ENCODE data around the gene SLC18A2.

SLC18A2 gene

GRCh38 chr10:117239051-117239450, 1.9 kb upstream of the SLC18A2 start:
- DNase-seq = no peak

- DNase-seq = no peak
Measured at GRCh38 chr10:117239721-117240620, 943 bp upstream of the SLC18A2 start.

GRCh38 chr10:117241541-117242462, 888 bp downstream of the SLC18A2 start:
- no peak for DNase-seq

- no peak for DNase-seq
Measured at GRCh38 chr10:117242463-117242832, 1.5 kb downstream of the SLC18A2 start.

- DNase-seq = no peak
Measured at GRCh38 chr10:117246997-117247671, 6.2 kb downstream of the SLC18A2 start.

GRCh38 chr10:117248750-117249465, 8.0 kb downstream of the SLC18A2 start:
- no peak for DNase-seq

GRCh38 chr10:117249493-117250093, 8.7 kb downstream of the SLC18A2 start:
- no peak for DNase-seq

- DNase-seq = no peak
Measured at GRCh38 chr10:117250411-117250810, 9.5 kb downstream of the SLC18A2 start.

- DNase-seq = no peak
Measured at GRCh38 chr10:117253908-117254307, 13.0 kb downstream of the SLC18A2 start.

- no peak for DNase-seq
Measured at GRCh38 chr10:117254338-117254737, 13.4 kb downstream of the SLC18A2 start.

- no peak for DNase-seq
Measured at GRCh38 chr10:117254774-117255735, 14.1 kb downstream of the SLC18A2 start.

GRCh38 chr10:117255835-117256460, 15.0 kb downstream of the SLC18A2 start:
- no peak for DNase-seq

- no peak for DNase-seq
Measured at GRCh38 chr10:117256910-117257309, 16.0 kb downstream of the SLC18A2 start.

GRCh38 chr10:117257721-117258120, 16.8 kb downstream of the SLC18A2 start:
- DNase-seq = no peak

- DNase-seq = no peak
Measured at GRCh38 chr10:117259279-117259678, 18.4 kb downstream of the SLC18A2 start.

GRCh38 chr10:117260084-117260483, 19.2 kb downstream of the SLC18A2 start:
- DNase-seq = no peak

- no peak for DNase-seq
Measured at GRCh38 chr10:117261501-117261900, 20.6 kb downstream of the SLC18A2 start.

- no peak for DNase-seq
Measured at GRCh38 chr10:117262291-117262902, 21.5 kb downstream of the SLC18A2 start.

GRCh38 chr10:117262903-117263293, 22.0 kb downstream of the SLC18A2 start:
- no peak for DNase-seq

- DNase-seq = no peak
Measured at GRCh38 chr10:117264782-117265181, 23.9 kb downstream of the SLC18A2 start.
